ENCODE results near the gene OBSCN.

- TF ChIP-seq CTCF (conservative IDR thresholded peaks at IDR 0.05; ENCODE audit: low read depth, low read length) = no peak
- no peak for TF ChIP-seq POLR2A (IDR thresholded peaks at IDR 0.05; ENCODE audit: low read depth, low read length)
- no peak for TF ChIP-seq RAD21 (IDR thresholded peaks at IDR 0.05; ENCODE audit: low read length)
- no peak for TF ChIP-seq MXI1 (IDR thresholded peaks at IDR 0.05; ENCODE audit: borderline replicate concordance, low read depth, low read length)
- no peak for TF ChIP-seq MAFK (IDR thresholded peaks at IDR 0.05; ENCODE audit: low read depth, low read length)
- no peak for TF ChIP-seq CHD1 (IDR thresholded peaks at IDR 0.05; ENCODE audit: low read depth, low read length)
- no peak for TF ChIP-seq CEBPB (IDR thresholded peaks at IDR 0.05; ENCODE audit: low read depth, low read length)
- no peak for TF ChIP-seq SMC3 (IDR thresholded peaks at IDR 0.05; ENCODE audit: low read depth, low read length)
- TF ChIP-seq RFX5 (IDR thresholded peaks at IDR 0.05; ENCODE audit: low read depth, low read length) = no peak
Measured at GRCh38 chr1:228293393-228293792, 85.5 kb downstream of the OBSCN start.
